Activated CD8-positive, alpha-beta memory T cell treated with anti-CD3 and anti-CD28 coated beads for 1 hour (primary cell): ENCODE results near the gene PIAS3.
"Not testable (repeated sequence)": the region's sequence is repeated elsewhere in the genome, so short reads cannot be mapped to it uniquely, and the experiment has no call there.

Experiments
- DNase-seq, 2 donors: peaks; one replicate each; pipeline ENCODE4 v3.0.0-alpha.2; 2020; ENCODE audit warnings: low read depth in 1 of 2; ENCODE audit errors: extremely low read depth in 1 of 2

PIAS3 gene

DNA sequence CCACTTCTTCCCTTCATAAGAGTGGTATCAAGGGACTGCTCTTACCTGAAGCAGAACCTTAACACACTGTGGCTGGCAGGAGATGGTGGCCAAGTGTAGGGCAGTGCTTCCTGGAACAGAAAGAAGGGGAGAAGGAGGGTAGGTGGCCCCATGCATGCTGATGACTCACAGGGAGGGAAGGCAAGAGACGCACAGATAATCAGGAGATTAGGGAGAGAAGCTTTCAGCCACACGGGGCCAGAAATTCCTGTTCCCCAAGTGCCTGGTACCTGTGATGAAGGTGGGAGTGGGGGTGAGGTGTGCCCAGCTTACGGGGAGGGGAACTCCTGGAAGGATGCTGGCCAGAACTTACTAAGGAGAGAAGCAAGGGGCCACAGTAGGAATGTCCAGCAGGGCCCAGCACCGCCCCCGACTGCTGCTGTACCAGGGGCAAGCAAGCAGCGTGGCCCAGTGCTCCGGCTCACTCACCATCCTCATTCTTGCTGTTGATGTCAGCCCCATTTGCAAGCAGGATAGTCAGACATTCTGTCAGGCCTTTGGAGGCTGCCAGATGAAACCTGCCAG lies 19.1 kb upstream of the PIAS3 start:
- DNase-seq = no peak

DNA sequence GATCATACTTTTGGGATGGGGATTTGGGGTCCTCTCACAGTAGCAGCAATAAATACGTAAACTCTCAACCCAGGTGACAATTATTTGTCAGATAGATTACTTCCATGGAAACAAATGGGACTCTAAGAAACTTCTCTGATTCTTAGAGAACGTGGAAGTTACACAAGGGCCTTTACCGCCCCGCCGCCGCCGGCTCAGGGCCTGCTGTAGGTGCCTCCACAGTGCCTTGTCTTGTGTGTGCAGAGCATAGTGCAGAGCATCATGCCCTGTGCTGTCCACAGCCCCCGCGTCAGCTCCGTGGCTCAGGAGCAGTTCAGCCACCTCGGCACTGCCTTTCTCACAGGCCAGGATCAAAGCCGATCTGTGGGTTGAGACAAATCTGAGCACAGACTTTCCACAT lies 15.8 kb upstream of the PIAS3 start:
- no peak for DNase-seq

DNA sequence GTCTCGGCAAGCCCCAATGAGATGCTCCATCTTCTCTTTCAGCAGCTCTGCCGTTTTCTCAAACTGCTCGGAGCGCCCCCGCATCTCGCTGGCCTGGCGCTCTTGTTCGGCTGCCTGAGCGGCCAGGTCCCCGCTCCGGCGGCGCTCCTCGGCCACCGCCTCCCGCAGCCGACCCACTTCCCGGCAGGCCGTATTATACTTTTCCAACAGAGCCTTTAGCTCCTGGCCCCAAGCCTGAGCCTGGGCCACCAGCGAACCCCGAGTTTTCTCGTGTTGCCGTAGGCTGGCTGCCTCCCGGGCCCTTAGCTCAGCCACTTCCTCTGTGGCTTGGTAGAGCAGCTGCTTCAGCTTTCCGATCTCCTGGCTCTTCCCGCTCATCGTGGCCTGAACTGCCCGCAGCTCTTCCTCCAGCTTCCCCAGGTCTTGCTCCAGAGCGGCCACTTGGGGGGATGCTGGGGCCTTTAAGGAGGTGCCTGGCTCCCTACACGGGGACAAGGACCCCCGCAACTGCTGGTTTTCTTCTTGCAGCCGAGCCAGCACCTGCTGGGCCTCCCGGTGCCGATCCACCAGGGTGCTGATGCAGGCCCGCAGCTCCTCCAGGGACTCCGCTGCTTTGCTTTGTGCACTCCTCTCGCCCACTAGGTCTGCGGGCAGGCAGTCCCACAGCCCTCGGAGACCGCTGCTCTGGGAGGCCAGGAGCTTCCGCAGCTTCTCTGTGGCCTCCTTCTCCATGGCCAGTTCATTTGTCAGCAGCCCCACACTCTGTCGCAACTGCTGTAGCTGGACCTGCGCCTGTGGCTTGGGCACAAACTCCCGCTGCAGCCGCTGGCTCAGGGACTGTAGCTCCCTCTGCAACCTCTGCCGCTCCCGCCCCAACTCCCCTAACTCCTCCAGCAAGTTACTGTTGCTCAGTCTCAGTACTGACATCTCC lies 13.4 kb upstream of the PIAS3 start:
- peak in 1 of 2 donors; percentile 20 for DNase-seq

DNA sequence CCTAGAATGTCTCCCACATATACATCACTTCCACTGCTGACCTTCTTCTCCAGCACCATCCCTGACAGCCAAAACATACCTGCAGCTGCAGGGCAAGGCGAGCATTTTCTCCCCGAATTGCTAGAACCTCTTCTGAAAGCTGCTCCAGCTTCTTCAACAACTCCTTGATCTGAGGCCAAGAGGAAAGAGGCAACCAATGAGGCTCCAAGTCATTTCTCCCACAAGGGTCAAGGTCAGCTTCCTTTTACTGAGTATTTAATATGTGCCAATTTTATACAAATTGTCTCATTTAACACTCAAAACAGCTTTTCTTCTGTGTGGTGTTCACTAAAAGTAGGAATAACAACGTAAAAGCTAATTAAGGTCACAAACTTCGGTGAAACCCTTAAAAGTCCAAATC lies 9.4 kb upstream of the PIAS3 start:
- DNase-seq = no peak

DNA sequence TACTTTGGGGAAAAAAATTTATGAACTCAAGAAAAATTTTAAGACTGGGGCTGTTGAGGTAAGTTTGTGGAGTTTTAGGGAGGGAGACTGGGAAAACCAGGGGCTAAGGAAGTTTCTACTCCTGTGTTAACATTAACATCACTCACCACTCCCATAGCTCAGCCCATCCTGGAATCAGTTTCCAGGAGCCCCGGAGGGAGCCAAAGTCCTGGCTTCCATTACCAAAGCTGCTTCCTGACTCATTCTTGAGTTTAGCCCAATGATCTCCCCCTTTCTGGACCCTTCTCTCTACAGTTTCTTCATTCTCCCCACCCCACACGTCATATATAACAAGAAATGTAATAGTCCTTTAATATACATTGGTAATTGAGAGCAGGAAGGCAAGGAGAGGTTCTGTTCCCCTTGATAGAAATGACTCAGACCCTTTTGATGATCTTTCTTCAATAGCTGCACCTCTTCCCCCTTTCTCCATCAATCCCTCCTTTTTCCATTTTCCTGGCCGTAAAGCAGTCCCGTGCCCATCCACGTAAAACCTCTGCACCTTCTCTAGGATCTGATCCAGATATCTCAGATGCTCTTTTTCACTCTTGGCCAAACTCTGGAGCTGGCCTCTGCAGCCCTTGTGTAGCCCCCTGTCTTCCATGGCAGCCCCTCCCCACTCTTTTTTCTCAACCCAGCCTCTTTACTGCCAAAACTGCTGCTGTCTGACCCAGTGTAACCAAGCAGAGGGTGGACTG lies 4.6 kb upstream of the PIAS3 start:
- no peak for DNase-seq

DNA sequence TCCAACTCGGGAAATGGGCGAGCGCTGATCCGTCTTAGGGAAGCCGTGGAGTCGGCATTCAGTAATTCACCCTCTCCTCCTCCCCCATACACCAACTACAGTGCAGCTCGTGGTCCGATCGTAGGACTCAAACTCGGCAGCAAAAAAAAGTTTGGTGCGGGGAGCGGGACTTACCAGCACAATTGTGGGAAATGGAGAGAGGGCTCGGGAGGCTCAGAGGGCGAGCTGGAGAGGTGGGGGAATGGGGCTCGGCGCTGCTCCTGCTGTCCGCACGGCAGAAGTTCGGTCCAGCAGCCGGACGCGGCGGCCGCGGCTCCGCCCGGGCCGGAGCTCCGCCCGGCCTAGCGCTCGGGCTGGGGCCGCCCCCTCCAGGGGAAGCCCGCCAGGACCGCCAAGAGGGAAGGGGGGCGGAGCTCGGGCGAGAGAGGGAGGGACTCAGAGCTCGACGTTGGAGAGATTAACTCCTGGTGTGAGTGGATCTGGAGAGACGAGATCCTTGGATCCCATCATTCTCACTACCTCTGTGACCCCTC lies 676 bp upstream of the PIAS3 start:
- DNase-seq = peak; percentile 48 to 69

DNA sequence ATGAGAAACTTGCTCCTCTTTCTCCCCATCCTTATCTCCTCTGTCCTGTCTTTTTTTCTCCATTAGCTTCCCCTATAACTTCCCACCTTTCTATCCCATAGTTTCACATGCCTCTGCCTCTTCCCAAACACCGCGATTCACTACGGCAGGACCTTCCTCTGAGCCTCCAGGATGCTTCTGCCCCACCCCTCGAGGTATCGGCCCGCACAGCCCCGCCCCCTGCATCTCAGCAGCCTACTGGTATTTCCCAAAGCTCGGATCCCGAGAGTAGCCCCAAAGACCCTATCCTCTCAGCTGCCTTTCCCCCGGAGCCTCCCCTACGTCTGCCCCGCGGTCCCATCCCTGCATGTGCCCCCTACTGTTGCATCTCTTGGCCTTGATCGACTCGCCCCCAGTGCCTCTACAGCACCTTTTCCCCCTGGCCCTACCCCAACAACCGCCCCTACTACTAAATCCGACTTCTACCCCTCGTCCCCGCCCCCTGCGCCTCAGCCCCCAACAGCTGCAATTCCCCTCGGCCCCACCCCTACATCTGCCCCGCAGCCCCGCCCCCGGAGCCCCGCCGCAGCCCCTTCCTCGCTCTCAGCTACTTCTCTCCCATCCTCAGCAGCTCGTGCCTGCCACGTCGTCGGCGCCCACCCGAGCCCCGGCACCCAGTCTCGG lies 512 bp downstream of the PIAS3 start:
- DNase-seq = peak; percentile 36 to 54

DNA sequence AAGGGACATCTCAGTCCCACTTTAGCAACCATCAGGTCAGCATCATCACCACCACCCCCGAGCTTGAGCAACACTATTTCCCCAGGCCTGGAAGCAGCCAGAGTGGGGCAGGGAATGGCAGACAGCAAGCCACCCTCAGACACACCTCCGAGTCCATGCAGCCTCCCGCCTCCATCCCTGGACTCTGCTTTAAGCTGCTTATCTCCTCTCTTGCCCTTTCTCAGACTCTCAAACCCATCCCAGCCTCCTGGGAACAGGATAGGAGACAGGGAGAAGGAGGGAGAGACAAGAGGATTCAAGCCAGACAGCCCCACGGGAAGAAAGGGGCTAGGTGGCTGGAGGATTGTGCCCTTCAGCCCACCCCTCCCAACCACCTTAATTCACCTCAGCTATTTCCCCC lies 1.7 kb downstream of the PIAS3 start:
- no peak for DNase-seq

DNA sequence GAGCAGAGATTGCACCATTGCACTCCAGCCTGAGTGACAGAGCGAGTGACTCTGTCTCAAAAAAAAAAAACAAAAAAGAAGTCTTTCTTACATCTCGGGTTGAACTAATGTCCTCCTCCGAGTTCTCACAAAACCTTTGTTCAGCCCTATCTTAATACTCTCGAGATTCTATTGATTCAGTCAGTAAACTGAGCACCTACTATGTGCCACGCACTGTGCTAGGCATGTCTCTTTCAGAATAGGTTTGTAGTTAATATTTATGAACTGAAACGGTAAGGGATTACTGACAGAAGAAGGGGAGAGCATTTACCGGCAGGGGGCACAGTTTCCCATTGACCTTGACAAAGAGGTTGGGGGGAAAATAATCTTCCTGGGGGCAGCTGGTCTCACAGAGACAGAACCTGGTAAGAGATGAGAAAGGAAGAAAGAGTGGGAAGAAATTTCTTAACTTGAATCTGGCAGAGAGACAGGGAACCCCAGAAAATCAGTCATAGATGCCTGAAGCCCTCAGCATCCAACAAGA lies 3.4 kb downstream of the PIAS3 start:
- DNase-seq = no peak

DNA sequence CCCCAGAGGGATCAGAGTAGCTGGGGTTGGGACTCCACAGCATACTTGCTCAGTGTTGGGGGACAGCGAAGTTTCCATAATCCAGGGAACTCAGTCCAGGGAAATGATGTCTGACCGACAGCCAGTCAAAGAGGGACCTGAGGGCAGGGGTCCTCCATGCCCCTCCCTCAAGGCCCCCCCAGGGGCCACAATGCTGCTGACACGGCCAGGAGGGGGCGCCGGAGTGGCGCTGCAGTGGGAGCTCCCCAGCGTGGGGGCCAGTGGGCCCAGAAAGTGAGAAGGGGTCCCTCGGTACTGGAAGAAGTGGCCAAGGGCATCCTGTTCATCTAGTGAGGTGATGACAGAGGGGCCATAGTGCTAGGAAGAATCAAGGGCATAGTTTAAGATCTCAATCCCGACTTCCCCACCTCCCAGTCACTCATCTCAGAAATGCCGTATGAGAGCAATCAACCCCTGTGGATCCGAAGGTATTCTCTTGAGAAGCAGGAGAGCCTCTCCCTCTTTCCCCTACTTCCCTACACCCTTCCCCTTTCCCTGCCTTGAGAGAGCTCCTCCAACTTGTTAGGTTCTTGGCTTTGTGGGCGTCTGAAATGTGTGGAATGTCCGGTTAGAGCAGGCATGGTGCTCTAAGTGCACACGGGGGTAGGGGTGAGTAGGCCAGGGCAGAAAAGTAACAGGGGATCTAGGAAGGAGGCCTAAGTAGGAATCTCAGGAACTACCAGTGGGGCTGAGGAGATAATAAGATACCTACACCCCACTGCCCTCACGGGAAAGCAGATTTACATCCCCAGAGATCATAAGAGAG lies 9.3 kb downstream of the PIAS3 start:
- DNase-seq = no peak

DNA sequence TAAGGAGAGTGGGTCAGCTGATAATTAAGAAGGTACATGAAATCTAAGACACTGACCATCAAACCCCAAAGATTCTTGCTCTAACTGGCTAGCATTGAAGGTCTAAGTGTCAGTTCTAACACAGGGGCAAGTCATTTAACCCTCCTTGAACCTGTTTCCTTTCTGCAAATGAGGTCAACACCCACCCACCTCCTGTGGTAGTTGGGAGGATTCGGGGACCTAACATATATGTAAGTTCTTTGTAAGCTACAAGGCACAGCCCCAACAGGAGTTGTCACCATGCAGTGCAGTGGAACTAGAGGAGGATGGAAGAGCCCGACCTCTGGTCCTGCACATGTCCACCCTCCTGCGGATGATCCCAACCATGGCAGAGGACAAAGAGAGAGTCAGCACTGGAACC lies 11.1 kb downstream of the PIAS3 start:
- no peak for DNase-seq

DNA sequence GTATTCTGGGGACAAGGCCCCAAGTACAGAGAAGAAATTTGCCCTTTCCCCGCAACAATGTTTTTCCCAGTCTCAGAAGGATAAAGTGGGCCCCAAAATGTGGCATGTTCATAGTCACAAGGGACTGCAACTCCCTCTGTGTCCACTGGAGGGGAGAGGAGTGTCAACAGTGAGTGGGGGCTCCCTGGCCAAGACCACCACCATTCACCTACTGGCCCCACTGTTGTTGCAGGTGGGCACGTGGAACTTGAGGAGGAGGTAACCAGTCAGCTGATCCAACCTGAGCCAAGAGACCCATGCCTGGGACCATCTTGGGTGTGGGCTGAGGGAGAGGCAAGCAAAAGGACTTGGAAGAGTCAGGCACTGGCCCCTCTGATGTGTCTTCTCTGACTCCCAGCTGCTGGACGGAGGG lies 12.7 kb downstream of the PIAS3 start:
- DNase-seq = no peak

DNA sequence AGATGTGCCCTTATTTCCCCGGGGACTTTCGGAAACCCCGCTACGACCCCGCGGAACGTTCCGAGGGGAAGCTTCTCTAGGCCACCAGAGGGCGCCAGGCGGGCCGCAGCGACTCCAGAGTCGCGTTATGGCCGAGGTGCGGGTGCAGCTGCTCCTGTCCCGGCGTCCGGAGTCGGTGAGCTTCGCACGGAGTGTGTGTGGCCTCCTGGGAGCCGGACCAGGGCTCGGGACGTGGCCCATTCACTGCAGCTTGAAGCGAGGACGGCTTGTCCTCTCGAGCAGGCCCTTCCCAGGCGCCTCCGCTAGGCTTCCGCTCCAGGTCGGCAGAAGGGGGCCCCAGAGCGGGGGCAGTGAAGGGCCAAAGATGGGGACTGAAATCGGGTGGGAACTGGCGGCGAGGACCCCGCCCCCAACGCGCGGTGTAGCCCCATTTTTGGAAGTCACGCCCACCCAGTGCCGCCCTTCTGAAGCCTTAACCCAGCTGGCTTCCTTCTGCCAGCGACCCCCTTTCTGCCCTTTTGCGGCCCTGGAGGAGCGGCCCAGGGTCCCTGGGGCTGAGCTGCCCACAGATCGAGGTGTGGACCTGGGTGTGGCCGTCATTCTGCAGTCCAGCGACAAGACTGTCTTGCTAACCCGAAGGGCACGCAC lies 13.2 kb downstream of the PIAS3 start, which contains the start of gene NUDT17:
Gene NUDT17 (plus strand): TSS at position 117 of the 648 bp plus-strand sequence. CDS start 11 bp downstream, at position 128.
- peak; percentile 38 to 73 for DNase-seq

DNA sequence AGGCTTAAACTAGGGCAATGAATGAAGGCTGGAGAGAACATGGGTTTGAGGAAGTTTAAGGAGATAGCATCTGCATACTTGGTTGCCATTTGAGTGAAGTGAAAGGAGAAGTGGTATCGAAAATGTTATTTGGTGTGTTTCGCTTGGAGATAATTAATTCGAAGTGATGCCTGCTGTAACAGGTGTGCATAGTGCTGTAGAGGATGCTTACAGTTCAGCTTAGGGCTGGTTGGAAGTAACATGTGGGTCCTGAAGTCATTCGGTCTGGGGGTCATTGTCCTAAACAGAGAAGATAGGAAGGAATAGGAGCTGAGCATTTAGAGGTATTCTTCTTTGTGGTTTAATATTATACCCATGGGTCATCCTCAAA lies 13.8 kb downstream of the PIAS3 start:
- no peak for DNase-seq

DNA sequence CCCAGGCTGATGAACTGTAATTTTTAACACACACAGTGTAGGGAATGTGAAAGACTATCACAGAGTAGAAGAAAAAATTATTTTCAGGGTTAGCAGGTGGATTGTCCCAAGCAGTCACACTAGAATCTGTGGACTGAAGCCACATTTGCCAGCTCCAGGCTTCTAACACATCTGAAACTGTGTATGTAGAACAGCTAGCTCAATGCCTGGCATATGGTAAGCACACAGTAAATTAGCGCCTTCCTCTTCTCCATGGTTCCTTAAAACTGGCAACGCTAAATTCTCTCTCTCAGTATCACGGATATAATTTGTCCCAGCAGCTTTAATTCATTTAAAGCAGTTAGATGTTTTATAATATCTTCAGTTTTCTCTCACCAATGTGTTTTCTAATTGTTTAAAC lies 15.8 kb downstream of the PIAS3 start:
- no peak for DNase-seq

DNA sequence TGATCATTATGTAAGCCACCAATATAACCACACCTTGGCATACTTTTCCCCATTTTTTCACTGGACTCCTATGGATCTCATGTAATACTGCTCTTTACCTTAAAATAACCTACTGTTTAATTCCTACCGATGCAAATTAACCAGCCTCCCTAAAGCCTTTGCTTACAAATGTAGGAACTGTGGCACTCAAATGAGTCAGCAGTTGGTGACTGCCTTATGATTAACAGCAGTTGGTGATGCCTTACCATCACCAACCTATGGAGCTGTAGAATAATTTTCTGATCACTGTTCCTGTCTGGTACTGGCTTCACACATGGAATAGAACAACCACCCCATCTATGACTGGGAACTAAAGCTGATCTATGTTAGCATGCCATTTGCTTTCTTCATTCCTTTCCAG lies 21.2 kb downstream of the PIAS3 start:
- no peak for DNase-seq

DNA sequence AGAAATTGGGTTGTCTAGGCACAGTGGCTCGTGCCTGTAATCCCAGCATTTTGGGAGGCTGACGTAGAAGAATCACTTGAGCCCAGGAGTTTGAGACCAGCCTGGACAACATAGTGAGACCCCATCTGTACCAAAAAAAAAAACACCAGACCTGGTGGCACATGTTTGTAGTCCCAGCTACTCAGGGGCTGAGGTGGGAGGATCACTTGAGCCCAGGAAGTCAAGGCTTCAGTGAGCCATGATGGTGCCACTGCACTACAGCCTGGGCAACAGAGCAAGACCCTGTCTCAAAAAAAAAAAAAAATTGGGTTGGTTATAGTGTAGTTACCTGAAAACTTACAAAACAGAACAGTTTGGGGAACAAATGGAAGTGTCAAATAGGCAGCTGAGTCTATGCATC lies 28.1 kb downstream of the PIAS3 start:
- DNase-seq = not testable (repeated sequence)

DNA sequence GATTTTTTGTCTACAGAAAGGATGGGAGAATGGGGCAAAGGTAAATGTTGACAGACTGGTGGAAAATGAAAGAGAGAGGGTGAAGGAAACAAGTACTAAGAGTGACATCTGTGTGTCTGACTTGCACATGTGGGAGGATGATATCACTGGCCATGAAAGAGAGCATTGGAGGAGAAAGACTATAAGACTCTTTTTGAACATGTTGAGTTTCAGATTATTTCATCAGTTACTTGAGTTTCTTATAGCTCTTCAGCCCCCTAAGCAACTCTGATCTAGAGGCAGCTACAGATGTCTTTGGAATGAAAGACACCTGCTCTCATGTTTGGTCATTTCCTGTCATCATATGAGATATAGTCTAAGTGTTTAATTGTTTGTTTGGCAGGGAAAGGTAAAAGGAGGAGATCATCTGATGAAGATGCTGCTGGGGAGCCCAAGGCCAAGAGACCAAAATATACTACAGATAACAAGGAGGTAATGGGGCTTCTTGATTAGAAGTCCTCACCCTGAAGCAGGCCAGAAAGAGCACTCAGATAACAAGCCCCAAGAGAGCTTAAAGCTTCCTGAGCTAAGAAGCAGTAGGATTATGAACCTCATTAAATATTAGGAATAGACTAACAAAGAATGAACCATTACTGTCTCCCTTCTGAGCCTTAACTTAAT lies 30.4 kb downstream of the PIAS3 start:
- no peak for DNase-seq

DNA sequence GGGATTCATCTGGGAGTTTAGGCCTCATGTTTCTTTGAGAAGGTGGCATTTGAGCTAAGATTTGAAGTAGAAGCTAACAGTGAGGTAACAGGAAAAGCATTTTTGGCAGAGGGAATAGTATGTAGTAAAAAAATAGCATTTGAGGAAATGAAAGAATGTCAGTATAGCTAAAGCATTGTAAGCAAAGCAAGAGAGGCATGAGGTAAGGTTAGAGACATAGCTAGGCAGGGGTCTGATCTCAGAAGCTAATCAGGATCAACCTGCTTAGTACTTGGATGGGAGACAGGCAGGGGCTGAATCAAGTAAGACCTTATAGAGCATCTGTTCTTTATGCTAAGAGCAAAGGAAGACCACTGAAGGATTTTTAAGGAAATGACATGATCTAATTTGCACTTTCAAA lies 30.9 kb downstream of the PIAS3 start:
- no peak for DNase-seq
